HG02610 (cell line): ENCODE results near the gene NCCRP1.
A peak's percentile ranks its signal among the peaks of the same experiment; 100 is the strongest.
"Not testable (repeated sequence)": the region's sequence is repeated elsewhere in the genome, so short reads cannot be mapped to it uniquely, and the experiment has no call there.

Experiments used
- ATAC-seq: cut with Tn5 transposase; IDR thresholded peaks from one replicate; pipeline ENCODE4 v1.9.1; 2021; ENCODE audit warnings: mild to moderate bottlenecking, moderate library complexity; ENCODE audit not compliant: unreplicated experiment

Gene NCCRP1

DNA sequence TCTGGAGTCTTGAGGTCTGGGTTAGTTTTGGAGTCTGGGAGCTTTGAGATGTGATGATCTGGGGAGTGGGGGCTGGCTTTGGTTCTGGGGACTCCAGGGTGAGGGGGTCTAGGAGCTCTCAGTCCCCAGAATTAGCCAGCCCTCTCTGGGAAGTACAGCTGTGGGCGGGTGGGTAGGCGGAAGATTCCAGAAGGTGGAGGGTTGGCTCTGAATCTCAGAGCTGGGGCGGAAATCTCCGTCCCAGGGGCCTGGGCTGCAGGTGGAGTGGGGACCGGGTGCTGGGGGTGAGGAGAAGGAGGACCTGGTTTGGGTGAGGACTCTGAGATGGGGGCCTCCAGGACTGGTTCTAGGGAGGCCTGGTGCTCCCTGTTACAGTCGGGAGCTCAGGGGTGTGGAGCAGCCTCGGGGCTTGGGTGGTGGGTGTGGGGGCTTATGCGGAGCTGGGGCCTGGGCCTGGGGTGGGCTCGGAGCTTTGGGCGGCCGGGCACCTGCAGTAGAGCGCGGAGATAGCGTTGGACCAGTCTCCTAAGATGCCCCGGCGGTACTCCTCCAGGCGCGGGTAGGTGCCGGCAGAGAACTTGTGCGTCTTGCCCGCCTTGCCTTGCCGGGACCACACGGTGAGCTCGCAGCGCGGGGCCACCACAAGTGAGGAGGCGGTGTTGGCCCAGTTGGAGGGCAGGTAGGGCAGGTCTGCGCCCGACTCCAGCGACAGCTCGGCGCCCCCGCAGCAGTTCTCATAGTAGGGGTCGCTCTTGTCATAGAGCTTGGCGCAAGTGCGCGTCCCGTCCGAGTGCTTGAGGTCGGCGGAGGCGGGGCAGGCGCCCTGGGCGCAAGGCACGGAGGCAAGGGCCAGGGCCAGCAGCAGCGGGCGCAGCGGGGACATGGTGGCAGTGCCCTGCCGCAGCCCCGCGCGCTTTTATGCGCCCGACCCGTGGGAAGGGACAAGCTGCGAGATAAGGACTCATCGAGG lies 6.9 kb downstream of the NCCRP1 start, which contains the start of gene SYCN:
TSS of gene SYCN (minus strand) at position 892 of the 970 bp plus-strand sequence. CDS start at position 883, 9 bp downstream.
- ATAC-seq: no peak

DNA sequence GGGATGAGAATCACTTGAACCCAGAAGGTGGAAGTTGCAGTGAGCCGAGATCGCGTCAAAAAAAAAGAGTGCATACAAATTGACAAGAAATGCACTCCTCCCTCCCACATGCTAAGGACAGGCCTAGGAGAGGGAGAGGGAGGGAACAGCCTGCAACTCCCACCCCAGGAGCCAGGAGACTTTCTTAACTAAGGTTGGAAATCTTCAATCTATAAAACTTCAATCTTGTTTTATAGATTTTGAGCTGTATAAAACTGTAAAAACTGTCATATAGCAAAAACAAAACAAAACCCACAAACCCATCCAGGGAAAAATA lies 8.6 kb downstream of the NCCRP1 start:
- no peak for ATAC-seq

DNA sequence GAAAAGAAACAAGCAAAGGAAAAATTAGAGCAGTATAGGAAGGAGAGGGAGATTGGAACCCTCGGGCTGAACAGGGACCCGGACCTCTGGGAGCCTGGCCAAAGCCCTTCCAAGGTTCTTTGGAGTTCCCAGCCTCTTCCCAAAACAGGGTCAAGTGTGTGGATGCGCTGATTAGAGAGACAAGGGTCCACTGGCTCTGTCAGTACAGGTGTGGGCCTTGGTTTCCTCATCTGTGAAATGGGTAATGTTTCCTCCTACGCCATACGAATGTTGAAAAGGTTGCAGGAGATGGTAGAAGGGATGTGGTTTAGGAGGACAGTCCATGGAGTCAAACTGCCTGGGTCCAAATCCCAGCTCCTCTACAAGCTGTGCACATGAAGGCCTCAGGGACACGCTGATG lies 9.4 kb downstream of the NCCRP1 start:
- ATAC-seq: no peak

DNA sequence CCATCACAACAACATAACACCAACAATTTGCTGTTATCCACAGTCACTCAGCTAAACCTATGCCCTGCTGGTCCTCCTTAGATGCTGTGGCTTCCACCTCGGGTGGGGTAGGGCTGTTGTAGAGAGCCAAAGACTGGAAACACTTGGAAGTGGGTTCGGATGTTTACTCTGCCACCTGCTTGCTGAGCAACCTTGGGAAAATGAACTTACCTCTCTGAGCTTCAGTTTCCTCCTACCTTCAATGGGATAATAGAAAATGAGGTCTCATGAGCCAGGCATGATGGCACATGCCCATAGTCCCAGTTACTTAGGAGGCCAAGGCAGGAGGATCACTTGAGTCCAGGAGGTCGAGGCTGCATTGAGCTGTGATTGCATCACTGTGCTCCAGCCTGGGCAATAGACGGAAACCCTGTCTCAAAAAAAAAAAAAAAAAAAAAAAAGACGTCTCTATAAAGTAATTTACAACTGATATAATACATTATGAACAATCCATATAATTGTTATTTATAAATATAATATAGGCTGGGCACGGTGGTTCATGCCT lies 10.6 kb downstream of the NCCRP1 start:
- ATAC-seq: no peak

DNA sequence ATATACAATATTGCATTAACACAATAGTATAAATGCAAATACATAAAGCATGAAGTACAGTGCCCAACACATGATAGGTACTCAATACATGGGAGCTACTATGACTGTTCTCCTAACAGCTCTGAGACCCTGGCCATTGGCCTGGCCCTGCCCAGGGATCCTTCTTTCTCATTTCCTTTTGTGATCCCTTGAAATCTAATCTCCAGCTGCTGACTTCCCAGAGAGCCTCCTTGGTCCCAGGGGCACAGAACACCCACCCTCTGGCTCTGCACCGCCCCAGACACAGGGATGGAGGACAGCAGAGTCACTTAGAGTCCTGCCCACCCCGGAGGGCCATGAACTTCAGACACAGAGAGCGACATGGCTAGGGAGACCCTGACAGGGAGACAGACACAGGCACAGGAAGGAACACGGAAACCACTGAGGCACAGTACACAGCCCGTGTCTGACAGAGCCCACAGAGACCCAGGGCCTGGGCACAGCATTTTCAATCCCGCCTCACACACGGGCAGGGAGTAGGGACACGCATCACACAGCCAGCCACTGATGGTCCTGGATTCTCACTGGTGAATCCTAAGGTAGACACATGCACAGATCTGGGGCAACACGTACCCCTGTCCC lies 11.5 kb downstream of the NCCRP1 start:
- ATAC-seq: no peak

DNA sequence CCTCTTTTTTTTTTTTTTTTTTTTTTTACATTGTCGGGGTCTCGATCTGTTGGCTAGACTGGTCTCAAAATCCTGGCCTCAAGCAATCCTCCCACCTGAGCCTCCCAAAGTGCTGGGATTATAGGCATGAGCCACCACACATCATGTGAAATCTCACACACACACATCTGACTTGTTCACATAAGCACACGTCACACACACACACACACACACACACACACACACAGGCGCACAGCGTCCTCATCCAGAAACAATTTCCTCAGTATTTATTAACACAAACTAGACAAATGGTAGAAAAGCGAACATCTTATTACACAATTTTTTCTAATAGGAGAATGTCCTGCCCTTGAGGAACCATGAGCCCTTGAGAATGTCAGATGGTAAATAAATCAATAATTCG lies 12.4 kb downstream of the NCCRP1 start:
- no peak for ATAC-seq

DNA sequence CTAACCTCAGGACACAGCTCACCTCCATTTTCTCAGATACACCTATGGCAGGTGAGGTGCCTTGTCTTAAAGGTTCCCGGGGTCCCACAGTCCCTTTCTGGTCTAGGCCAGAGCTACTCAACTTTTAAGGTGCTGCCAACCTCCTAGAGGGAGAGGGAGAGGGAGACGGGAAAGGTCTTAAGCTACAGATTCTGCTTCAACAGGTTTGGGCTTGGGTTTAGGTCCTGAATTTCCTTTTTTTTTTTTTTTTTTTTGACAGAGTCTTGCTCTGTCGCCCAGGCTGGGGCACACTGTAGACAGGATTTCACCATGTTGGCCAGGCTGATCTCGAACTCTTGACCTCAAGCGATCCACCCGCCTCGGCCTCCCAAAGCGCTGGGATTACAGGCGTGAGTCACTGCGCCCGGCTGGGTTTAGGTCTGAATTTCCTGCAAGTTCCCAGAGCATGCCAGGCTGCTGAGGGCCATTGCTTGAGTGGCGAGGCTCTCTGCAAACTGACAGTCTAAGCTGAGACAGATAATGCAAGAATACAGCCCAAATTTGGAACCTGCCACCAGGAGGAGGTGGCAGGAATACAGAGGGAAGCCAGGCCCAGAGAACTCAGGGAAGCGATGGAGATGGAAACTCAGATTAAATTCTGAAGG lies 15.1 kb downstream of the NCCRP1 start:
- no peak for ATAC-seq

DNA sequence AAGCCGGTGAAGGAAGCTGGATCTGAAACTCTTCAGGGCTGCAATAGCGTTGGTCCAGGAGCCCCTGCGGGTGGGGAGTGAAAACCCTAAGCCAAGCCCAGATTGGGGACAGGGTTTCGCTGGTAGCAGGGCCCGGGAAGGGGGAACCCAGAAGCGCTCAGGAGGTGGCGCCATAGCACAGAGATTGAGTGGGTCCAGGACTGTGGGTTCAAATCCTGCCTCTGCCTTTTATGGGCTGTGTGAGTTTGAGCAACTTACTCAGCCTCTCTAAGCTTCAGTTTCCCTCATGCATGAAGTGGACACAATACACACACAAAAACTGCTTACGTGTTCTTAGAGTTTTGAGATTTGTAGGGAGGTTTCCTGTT lies 15.6 kb downstream of the NCCRP1 start:
- ATAC-seq: no peak

DNA sequence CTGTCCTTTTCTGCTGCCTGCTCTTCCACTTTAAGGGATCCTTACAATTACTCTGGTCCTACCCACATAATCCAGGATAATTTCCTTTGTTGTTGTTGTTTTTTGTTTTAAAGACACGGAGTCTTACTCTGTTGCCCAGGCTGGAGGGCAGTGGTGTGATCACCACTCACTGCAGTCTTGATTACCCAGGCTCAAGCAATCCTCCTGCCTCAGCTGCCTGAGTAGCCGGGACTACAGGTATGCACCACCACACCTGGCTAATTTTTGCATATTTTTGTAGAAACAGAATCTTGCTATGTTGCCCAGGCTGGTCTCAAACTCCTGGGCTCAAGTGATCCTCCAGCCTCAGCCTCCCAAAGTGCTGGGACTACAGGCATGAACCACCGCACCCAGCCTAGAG lies 18.6 kb downstream of the NCCRP1 start:
- not testable (repeated sequence) for ATAC-seq

DNA sequence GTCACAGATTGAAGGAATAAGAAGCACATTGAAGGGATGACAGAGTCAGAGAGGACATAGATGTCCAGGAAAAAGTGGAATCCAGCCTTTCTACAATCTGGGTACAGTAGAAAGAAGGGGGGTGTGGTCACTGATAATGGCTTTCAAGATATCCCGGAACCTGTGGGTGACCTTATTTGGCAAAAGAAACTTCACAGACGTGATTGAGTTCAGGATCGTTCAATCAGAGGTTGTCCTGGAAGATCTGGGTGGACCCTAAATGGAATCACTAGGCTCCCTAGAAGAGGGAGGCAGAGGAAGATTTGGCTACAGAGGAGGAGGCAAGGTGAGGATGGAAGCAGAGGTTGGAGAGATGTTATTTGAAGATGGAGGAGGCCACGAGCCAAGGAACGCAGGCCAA lies 20.3 kb downstream of the NCCRP1 start:
- no peak for ATAC-seq

DNA sequence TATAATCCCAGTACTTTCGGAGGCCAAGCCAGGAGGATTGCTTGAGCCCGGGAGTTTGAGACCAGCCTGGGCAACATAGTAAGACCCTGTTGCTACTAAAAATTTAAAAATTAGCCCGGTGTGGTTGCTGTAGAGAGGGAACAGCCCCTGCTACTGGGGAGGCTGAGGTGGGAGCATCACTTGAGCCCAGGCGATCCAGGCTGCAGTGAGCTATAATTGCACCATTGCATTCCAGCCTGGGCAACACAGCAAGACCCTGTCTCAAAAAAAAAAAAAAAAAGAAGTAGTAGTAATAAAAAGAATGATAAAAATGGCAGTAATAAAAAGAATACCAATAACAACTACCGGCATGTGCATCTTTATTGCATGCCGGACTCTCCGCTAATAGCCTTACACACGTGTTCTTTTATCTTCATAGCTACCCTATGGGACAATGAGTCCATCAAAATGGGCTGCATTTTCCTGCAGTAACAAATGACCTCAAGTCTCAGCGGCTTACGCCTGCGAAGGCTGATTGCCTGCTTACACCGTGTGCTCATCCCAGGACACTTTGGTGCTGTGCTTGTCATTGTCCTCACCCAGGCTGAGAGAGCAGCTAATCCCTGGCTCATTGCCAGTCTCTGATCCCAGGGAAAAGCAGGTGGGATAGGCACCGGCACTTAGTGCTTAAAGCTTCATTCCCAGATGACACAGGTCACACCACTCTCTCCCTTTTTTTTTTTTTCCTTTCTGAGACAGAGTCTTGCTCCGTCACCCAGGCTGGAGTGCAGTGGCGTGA lies 21.7 kb downstream of the NCCRP1 start:
- no peak for ATAC-seq

DNA sequence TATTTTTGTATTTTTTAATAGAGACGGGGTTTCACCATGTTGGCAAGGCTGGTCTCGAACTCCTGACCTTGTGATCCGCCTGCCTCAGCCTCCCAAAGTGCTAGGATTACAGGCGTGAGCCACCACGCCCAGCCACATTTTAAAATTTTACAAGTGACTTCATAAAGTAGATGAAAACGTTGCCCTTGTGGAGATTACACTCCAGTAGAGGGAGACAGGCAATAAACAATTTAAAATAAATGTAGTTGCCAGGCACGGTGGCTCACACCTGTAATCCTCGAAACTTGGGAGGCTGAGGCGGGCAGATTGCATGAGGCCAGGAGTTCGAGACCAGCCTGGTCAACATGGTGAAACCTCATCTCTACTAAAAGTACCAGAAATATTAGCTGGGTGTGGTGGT lies 22.3 kb downstream of the NCCRP1 start:
- ATAC-seq: not testable (repeated sequence)

DNA sequence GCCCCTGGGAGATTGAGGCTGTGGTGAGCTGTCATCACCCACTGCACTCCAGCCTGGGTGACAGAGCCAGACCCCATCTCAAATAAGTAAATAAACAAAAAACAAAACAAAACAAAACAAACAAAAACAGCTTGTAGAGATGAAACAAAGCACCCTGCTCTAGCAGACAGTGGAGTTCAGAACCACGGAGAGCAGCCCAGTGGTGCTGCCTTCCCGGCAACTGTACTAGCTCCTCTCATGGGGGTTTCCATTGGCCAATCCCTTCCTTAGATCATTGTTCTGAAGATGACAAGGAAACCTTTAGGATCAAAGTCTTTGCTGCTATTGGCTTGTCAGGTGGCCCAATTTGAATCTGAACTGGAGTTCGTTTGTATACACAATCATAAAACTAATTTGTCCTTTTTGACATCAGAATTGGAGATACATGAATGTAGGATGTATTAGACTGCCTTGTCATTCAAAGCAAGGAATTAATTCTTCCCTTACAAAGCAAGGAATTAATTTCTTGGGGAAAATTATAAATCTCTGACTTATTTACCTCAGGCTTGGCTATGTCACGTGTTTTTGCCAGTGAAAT lies 27.0 kb downstream of the NCCRP1 start:
- no peak for ATAC-seq

DNA sequence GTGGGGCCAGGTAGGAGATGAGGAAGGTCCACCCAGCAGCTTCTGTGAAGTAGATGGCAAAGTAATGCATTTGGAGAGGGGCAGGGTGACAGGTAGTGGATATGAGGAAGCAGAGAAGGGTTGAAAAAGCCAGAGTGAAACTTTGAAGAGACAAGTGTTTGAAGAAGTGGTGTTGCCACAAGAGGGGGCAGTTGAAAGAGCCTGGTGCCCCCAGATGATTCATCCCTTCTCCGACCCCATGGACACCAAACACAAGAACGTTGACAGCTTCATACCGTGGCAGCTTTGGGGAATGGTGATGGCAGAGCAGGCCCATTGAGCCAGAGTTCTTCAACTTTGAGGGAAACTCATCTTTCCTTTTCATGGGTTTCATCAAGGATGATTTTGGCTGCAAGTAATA lies 28.1 kb downstream of the NCCRP1 start:
- no peak for ATAC-seq

DNA sequence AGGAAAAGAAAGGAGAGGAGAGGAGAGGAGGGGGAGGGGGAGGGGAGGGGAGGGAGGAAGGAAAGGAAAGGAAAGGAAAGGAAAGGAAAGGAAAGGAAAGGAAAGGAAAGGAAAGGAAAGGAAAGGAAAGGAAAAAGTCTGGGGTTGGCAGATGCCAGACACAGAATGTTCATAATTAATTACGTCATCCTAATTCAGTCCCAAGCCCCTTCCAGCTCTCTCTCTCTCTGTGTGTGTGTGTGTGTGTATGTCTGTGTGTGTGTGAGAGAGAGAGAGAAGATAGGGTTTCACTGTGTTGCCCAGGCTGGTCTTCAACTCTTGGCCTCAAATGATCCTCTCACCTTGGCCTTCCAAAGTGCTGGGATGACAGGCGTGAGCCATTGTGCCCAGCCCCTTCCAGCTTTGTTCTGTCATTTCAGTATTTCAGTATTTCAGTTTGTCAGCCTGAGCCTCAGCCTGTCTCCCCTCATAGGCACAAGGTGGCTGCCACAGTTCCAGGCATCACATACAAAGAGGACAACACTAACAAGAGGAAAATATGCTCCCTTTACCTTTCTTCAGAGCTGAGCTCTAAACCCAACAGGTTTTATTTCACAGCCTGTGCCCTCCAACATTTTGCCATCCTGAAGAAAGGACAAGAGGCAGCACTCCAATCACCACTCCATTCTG lies 33.5 kb downstream of the NCCRP1 start:
- ATAC-seq: no peak

DNA sequence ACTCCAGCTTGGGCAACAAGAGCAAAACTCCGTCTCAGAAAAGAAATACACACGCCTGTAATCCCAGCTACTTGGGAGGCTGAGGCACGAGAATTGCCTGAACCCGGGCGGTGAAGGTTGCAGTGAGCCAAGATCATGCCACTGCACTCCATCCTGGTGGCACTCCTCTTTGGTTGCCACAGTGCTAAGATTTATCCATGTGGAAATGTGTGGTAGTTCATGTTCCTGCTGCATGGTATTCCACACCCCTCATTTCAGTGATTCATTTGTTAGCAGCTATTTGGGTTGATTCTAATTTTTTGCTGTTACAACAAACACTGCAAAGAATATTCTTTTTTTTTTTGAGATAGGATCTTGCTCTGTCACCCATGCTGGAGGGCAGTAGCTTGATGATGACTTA lies 35.9 kb downstream of the NCCRP1 start:
- ATAC-seq: no peak

DNA sequence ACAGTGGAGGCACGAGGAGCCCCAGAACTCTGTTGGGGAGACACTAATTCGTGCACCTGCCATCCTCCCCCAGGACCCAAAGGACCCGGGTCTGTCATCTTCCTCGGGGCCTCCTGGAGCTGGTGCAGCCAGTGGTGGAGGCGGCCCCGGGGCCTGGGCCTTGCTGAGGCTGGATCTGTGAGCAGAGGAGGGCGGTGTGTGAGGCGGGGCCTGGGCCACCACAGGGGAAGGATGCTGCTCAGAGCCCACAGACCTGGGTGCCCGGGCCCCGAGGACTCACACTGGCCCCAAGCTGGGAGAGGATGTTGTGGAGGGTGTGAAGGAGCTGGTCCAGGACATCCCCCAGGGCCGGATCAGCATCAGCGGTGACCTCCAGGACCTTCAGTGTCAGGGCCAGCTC lies 39.8 kb downstream of the NCCRP1 start:
- no peak for ATAC-seq

DNA sequence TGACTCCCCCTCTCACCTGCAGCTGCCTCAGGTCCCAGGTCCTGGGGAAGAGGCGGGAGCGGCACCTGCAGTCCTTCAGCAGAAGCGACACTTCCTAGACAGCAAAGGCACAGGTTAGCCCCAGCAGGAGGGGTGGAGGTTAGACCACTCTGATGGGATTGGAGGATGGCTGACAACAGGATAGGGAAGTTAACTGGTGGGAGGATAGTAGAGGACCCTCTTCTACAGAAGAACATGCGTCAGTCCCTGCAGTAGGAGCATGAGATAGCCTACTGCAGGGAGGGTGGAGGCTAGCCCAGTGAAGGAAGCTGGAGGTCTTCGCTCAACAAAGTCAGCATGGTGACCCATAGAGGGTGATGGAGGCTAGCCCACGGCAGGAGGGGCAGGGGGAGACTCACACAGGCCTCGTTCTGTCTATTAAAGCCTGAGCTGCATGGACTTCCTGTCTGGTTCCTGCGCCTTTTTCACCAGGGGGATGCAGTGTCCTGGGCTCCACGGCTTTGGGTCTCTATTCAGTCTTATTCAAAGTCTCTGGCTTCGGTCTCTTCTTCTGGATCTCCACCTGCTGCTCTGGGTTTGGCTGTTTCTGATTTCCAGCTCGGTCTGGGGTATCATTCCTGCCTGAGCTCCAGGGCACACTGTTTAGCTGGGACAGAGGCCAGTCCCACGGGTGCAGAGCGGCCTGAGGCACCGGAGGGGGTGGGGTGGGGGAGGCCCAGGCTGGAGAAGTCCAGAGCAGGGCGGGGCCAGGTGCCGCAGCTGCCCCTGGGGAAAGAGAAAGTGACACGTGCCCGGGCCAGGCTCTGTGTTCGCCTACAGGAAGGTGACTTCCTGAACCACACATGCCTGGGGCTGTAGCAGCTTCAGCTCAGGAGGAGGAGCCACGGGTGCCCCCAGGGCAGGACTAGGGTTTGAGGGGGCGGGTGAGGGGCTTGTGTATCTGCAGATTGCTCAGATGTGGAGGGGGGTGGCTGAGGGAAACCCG lies 40.7 kb downstream of the NCCRP1 start:
- peak; percentile 82 for ATAC-seq

DNA sequence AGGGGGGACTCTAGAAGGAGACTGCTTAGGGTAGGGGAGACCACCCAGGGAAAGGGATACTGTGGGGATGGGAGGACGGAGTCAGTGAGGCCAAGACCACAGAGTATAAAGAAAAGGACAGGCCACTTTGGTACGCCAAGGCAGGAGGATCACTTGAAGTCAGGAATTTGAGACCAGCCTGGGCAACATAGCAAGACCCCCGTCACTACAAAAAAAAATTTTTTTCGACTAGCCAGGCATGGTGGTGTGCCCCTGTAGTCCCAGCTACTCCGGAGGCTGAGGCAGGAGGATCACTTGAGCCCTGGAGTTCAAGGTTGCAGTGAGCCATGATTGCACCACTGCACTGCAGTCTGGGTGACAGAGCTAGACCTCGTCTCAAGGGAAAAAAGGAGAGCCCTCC lies 41.4 kb downstream of the NCCRP1 start:
- no peak for ATAC-seq
